B cell (primary cell): ENCODE data around the gene PPP3CA. TPM values are rescaled to one million over a fixed set of nuclear protein-coding genes. Genes with fewer than 3 reads are reported as not detected.
A peak's percentile ranks its signal among the peaks of the same experiment; 100 is the strongest.

ENCODE experiments used
- ATAC-seq: fragments of 200-7000 bp; cut with Tn5 transposase; one replicate; pipeline ENCODE4 v1.10.0; 2021; ENCODE audit warnings: low read depth, mild to moderate bottlenecking, moderate number of reproducible peaks, moderate library complexity
- CTCF ChIA-PET: fragments of 350-600 bp; sonication (Branson Sonifier 250); formaldehyde crosslinking; loops from one replicate; lab custom pipeline; 2021; ENCODE audit warnings: antibody characterized with exemption, inconsistent platforms; lab: Charles Lee
- POLR2A ChIA-PET: fragments of 350-600 bp; sonication (Branson Sonifier 250); formaldehyde crosslinking; loops from one replicate; lab custom pipeline; 2021; ENCODE audit warnings: antibody characterized with exemption; lab: Charles Lee
- DNase-seq: peaks from one replicate; pipeline ENCODE4 v3.0.0; 2013
- H2AFZ ChIP-seq: 2 replicates; pipeline ENCODE4 v1.6.1; 2012; ENCODE audit warnings: mild to moderate bottlenecking, low read depth, low read length; ENCODE audit not compliant: insufficient read depth, poor library complexity, severe bottlenecking
- H3K27ac ChIP-seq, 2 donors: 1 replicate in 1 of 2; 2 replicates in 1 of 2; pipeline ENCODE4 v1.5.1; 2012 to 2013; ENCODE audit warnings: low read length in 2 of 2, mild to moderate bottlenecking in 2 of 2, moderate library complexity in 1 of 2
- H3K27me3 ChIP-seq, 4 experiments: fragments of 200-600 bp in 1 of 4; sonication (generic) in 1 of 4; replicated peaks in 1 of 4; 1 replicate in 2 of 4; 2 replicates in 2 of 4; pipeline versions ENCODE4 v1.6.1 to v1.7.0; 2013 to 2016; ENCODE audit warnings: low read length in 3 of 4, mild to moderate bottlenecking in 2 of 4, mixed read lengths in 1 of 4, moderate library complexity in 1 of 4; ENCODE audit not compliant: insufficient read depth in 4 of 4, control insufficient read depth in 3 of 4; ENCODE audit errors: control extremely low read depth in 1 of 4
- H3K36me3 ChIP-seq, 2 experiments: replicated peaks in 1 of 2; 1 replicate in 1 of 2; 2 replicates in 1 of 2; pipeline versions ENCODE4 v1.6.1 to v1.7.1; 2013; ENCODE audit warnings: low read length in 1 of 2; ENCODE audit not compliant: insufficient read depth in 2 of 2, control insufficient read depth in 1 of 2; ENCODE audit errors: control extremely low read depth in 1 of 2, extremely low read depth in 1 of 2
- H3K4me1 ChIP-seq, 2 donors: fragments of 200-600 bp in 1 of 2; sonication (generic) in 1 of 2; 1 replicate in 1 of 2; 2 replicates in 1 of 2; pipeline versions ENCODE4 v1.5.1 to v1.6.1; 2013 to 2017; ENCODE audit warnings: low read length in 2 of 2; ENCODE audit not compliant: control insufficient read depth in 2 of 2, insufficient read depth in 2 of 2
- H3K4me2 ChIP-seq: replicated peaks from 2 replicates; pipeline ENCODE3; 2012; ENCODE audit warnings: mild to moderate bottlenecking, low read depth, low read length; ENCODE audit not compliant: poor library complexity, severe bottlenecking
- H3K4me3 ChIP-seq, 5 experiments: fragments of 200-600 bp in 1 of 5; sonication (generic) in 1 of 5; 1 replicate in 3 of 5; 2 replicates in 2 of 5; pipeline versions ENCODE4 v1.5.1 to v1.7.0; 2011 to 2016; ENCODE audit warnings: low read length in 4 of 5, mild to moderate bottlenecking in 4 of 5, low read depth in 2 of 5, control low read depth in 1 of 5, moderate library complexity in 1 of 5; ENCODE audit not compliant: insufficient read depth in 1 of 5; ENCODE audit errors: control extremely low read depth in 1 of 5, extremely low read depth in 1 of 5
- H3K79me2 ChIP-seq: fragments of 200-600 bp; sonication (generic); one replicate; pipeline ENCODE4 v1.6.0; 2016; ENCODE audit warnings: low read length; ENCODE audit not compliant: control insufficient read depth, insufficient read depth
- H3K9ac ChIP-seq: fragments of 200-600 bp; sonication (generic); 2 replicates; pipeline ENCODE4 v1.6.1; 2017; ENCODE audit warnings: mild to moderate bottlenecking, low read length, moderate library complexity
- H3K9me3 ChIP-seq, 3 donors: one replicate each; pipeline versions ENCODE4 v1.6.1 to v1.7.1; 2013; ENCODE audit warnings: low read length in 2 of 3; ENCODE audit not compliant: control insufficient read depth in 2 of 3, insufficient read depth in 1 of 3; ENCODE audit errors: control extremely low read depth in 1 of 3
- H4K20me1 ChIP-seq: 2 replicates; pipeline ENCODE4 v1.6.0; 2012; ENCODE audit warnings: mild to moderate bottlenecking, low read length; ENCODE audit not compliant: insufficient read depth, control insufficient read depth, poor library complexity, severe bottlenecking
- H3K27ac Mint-ChIP-seq: one replicate; pipeline ENCODE4 v1.8.0; 2021; ENCODE audit warnings: mixed read lengths
- H3K27me3 Mint-ChIP-seq: one replicate; pipeline ENCODE4 v1.8.0; 2021; ENCODE audit warnings: mixed read lengths
- H3K4me1 Mint-ChIP-seq: one replicate; pipeline ENCODE4 v1.8.0; 2021; ENCODE audit warnings: mixed read lengths
- H3K4me3 Mint-ChIP-seq: one replicate; pipeline ENCODE4 v1.8.0; 2021; ENCODE audit warnings: mixed read lengths
- H3K9me3 Mint-ChIP-seq: one replicate; pipeline ENCODE4 v1.8.0; 2022; ENCODE audit warnings: mixed read lengths; ENCODE audit not compliant: insufficient read depth
- CTCF ChIP-seq: fragments of 200-600 bp; IDR thresholded peaks from one replicate; pipeline ENCODE4 v1.8.0; 2022; ENCODE audit warnings: antibody characterized with exemption, mild to moderate bottlenecking
- EZH2 ChIP-seq: IDR thresholded peaks from 2 replicates; pipeline ENCODE4 v1.6.1; 2012; ENCODE audit warnings: borderline replicate concordance, low read depth, mild to moderate bottlenecking, moderate library complexity, low read length; ENCODE audit not compliant: insufficient read depth, poor library complexity, severe bottlenecking
- WGBS: methylation state at CpG from one replicate; pipeline ENCODE4 v1.1.5; 2013; ENCODE audit warnings: missing lambda C conversion rate; ENCODE audit not compliant: insufficient coverage; 5-methylcytosine and 5-hydroxymethylcytosine counted together
- intact Hi-C: fragments of 100-400 bp; cut with micrococcal nuclease; formaldehyde crosslinking; loops from one replicate; pipeline ENCODE4 v1.10.0; 2022
- polyA plus RNA-seq: library from polyadenylated mRNA; depleted of rRNA; stranded (reverse); fragments of >200 nt; gene quantifications from 2 replicates; pipeline ENCODE4 v1.2.3, GENCODE V29; 2012
- total RNA-seq, 2 donors: library from RNA; stranded (reverse); fragments of 120-200 nt in 1 of 2; gene quantifications; 1 replicate in 1 of 2; 2 replicates in 1 of 2; pipeline versions ENCODE4 v1.2.3 to v1.2.4, GENCODE V29; 2013 to 2022

PPP3CA gene
- total and polyA plus RNA-seq, 2 donors (not counting 1 experiment from before 2014, with no cell fraction given) = 14.3 to 85.1 TPM

GRCh38 chr4:101141230-101141629 lies 206.1 kb downstream of the PPP3CA start:
- ATAC-seq (peak; percentile 41), DNase-seq (peak; percentile 29)
- Histone ChIP-seq H3K4me2 (peak overlapping the region; percentile 46), H3K27me3 (no peaks in the 10 kb centered on the region), H3K27ac (peak overlapping the region in 1 of 2 donors; percentile 7), H3K9ac (no peak overlapping the region), H3K36me3 (no peaks in the 10 kb centered on the region), H3K79me2 (peaks cover 56% of the 10 kb centered on the region), H2AFZ (no peak overlapping the region), H4K20me1 (peaks cover 10% of the 10 kb centered on the region), H3K4me1 (peaks cover 33 to 50% of the 10 kb centered on the region in 2 donors), H3K9me3 (no peaks in the 10 kb centered on the region), H3K4me3 (no peak overlapping the region)
- Mint-ChIP-seq H3K4me1 (peaks cover 66% of the 10 kb centered on the region), H3K9me3 (no peaks in the 10 kb centered on the region), H3K27me3 (no peaks in the 10 kb centered on the region), H3K4me3 (peak overlapping the region; percentile 42), H3K27ac (peak overlapping the region; percentile 60)
- ChIA-PET CTCF (no interaction called here), POLR2A (interaction anchor here (0.6 kb wide), 1 partner anchor 460 kb away, joined by 6 read pairs; no protein-coding TSS in a partner anchor)
- TF ChIP-seq EZH2 (no peak), CTCF (no peak)
- intact Hi-C loops = loop anchor here (5.0 kb wide), 1 partner anchor 54 kb away; no protein-coding TSS in a partner anchor
- WGBS = 8% methylated on average over 2 of the region's 5 CpGs

- DNase-seq (no peak), ATAC-seq (no peak)
- Histone ChIP-seq H2AFZ (no peak overlapping the region), H3K79me2 (peaks cover 64% of the 10 kb centered on the region), H3K4me3 (no peak overlapping the region), H4K20me1 (peaks cover 11% of the 10 kb centered on the region), H3K27me3 (no peaks in the 10 kb centered on the region), H3K36me3 (no peaks in the 10 kb centered on the region), H3K4me1 (peaks cover 42 to 59% of the 10 kb centered on the region in 2 donors), H3K9me3 (no peaks in the 10 kb centered on the region), H3K9ac (no peak overlapping the region), H3K4me2 (peak overlapping the region; percentile 1), H3K27ac (no peak overlapping the region)
- POLR2A ChIA-PET = interaction anchor here (0.7 kb wide), 1 partner anchor 35 kb away, joined by 9 read pairs; no protein-coding TSS in a partner anchor
- intact Hi-C loops = loop anchor here (5.0 kb wide), 1 partner anchor 53 kb away; no protein-coding TSS in a partner anchor
- Mint-ChIP-seq H3K27ac (no peak overlapping the region), H3K27me3 (no peaks in the 10 kb centered on the region), H3K9me3 (no peaks in the 10 kb centered on the region), H3K4me3 (peak overlapping the region; percentile 32), H3K4me1 (peaks cover 74% of the 10 kb centered on the region)
- TF ChIP-seq EZH2 = no peak
- no peak for TF ChIP-seq CTCF
- CTCF ChIA-PET = no interaction called here
Measured at GRCh38 chr4:101140228-101140627, 207.1 kb downstream of the PPP3CA start.
